H1 (cell line): ENCODE data around the gene NDUFB6. TPM values are rescaled to one million over a fixed set of nuclear protein-coding genes. Genes with fewer than 3 reads are reported as not detected.

Source experiments
- CTCF ChIA-PET: fragments of 300-600 bp; sonication (Branson Sonifier 250); formaldehyde crosslinking; loops from one replicate; lab custom pipeline; 2021; ENCODE audit not compliant: partially characterized antibody; lab: Charles Lee
- POLR2A ChIA-PET: fragments of 300-600 bp; sonication (Branson Sonifier 250); formaldehyde crosslinking; loops from one replicate; lab custom pipeline; 2021; ENCODE audit warnings: inconsistent platforms; ENCODE audit not compliant: partially characterized antibody; lab: Charles Lee
- DNase-seq, 2 experiments: peaks; one replicate each; pipeline versions ENCODE4 v3.0.0 to v3.0.0-alpha.2; 2010 to 2022; ENCODE audit warnings: low spot score in 2 of 2, low read depth in 1 of 2, mixed read lengths in 1 of 2
- FAIRE-seq: peaks from 2 replicates; lab custom pipeline; 2011; peaks lifted over from hg19 to GRCh38; lab: Jason Lieb, UNC
- H2AFZ ChIP-seq: 2 replicates; pipeline ENCODE4 v1.8.1; 2012; ENCODE audit warnings: low read length, inconsistent platforms
- H2AK5ac ChIP-seq: 2 replicates; pipeline ENCODE4 v1.6.1; 2013; ENCODE audit warnings: low read depth, low read length
- H2BK120ac ChIP-seq: replicated peaks from 2 replicates; pipeline ENCODE3; 2013; ENCODE audit warnings: low read depth, low read length, inconsistent platforms
- H2BK12ac ChIP-seq: 2 replicates; pipeline ENCODE4 v1.6.1; 2013; ENCODE audit warnings: low read depth, low read length
- H2BK15ac ChIP-seq: 2 replicates; pipeline ENCODE4 v1.6.1; 2013; ENCODE audit warnings: low read length
- H2BK20ac ChIP-seq: 2 replicates; pipeline ENCODE4 v1.6.1; 2013; ENCODE audit warnings: low read length
- H2BK5ac ChIP-seq: 2 replicates; pipeline ENCODE4 v1.6.1; 2013; ENCODE audit warnings: low read depth, low read length
- H3K14ac ChIP-seq: 2 replicates; pipeline ENCODE4 v1.6.1; 2013; ENCODE audit warnings: inconsistent platforms; ENCODE audit not compliant: insufficient read length
- H3K18ac ChIP-seq: 2 replicates; pipeline ENCODE4 v1.6.1; 2013; ENCODE audit warnings: low read length; ENCODE audit errors: extremely low read depth
- H3K23ac ChIP-seq: 2 replicates; pipeline ENCODE4 v1.6.1; 2013; ENCODE audit warnings: inconsistent platforms; ENCODE audit not compliant: insufficient read length
- H3K23me2 ChIP-seq: 2 replicates; pipeline ENCODE4 v1.6.1; 2013; ENCODE audit warnings: low read depth, low read length
- H3K27ac ChIP-seq: 2 replicates; pipeline ENCODE4 v1.6.1; 2011; ENCODE audit warnings: low read depth, low read length, inconsistent platforms
- H3K27me3 ChIP-seq, 4 experiments: replicated peaks in 1 of 4; 1 replicate in 1 of 4; 2 replicates in 3 of 4; pipeline versions ENCODE4 v1.6.1 to v1.8.1; 2011 to 2013; ENCODE audit warnings: low read length in 3 of 4, mild to moderate bottlenecking in 3 of 4, inconsistent platforms in 2 of 4, mixed read lengths in 2 of 4, moderate library complexity in 1 of 4; ENCODE audit not compliant: control insufficient read depth in 3 of 4, insufficient read depth in 3 of 4; ENCODE audit errors: extremely low read depth in 1 of 4
- H3K36me3 ChIP-seq, 4 experiments: 2 replicates each; pipeline versions ENCODE4 v1.6.1 to v1.8.1; 2011 to 2013; ENCODE audit warnings: mild to moderate bottlenecking in 4 of 4, low read length in 3 of 4, moderate library complexity in 2 of 4, control low read depth in 1 of 4, inconsistent platforms in 1 of 4; ENCODE audit not compliant: insufficient read depth in 4 of 4, control insufficient read depth in 2 of 4
- H3K4ac ChIP-seq: replicated peaks from 2 replicates; pipeline ENCODE3; 2013; ENCODE audit warnings: low read length, low read depth, mixed read lengths, inconsistent platforms; ENCODE audit not compliant: insufficient read length
- H3K4me1 ChIP-seq, 4 experiments: replicated peaks in 1 of 4; 1 replicate in 1 of 4; 2 replicates in 3 of 4; pipeline versions ENCODE4 v1.6.1 to v1.8.1; 2011 to 2013; ENCODE audit warnings: low read length in 3 of 4, inconsistent platforms in 2 of 4, mixed read lengths in 1 of 4; ENCODE audit not compliant: insufficient read depth in 4 of 4, control insufficient read depth in 3 of 4
- H3K4me2 ChIP-seq, 2 experiments: 2 replicates each; pipeline versions ENCODE4 v1.6.1 to v1.8.1; 2011 to 2013; ENCODE audit warnings: low read depth in 2 of 2, low read length in 2 of 2, control low read depth in 1 of 2, inconsistent platforms in 1 of 2, mild to moderate bottlenecking in 1 of 2; ENCODE audit not compliant: insufficient read depth in 1 of 2
- H3K4me3 ChIP-seq, 4 experiments: fragments of 200-600, 300-600 bp in 1 of 4; sonication (generic), shearing (Covaris generic), sonication (Bioruptor Twin) in 1 of 4; 2 replicates each; pipeline versions ENCODE4 v1.5.1 to v1.8.1; 2011 to 2016; ENCODE audit warnings: low read length in 4 of 4, low read depth in 3 of 4, control low read depth in 2 of 4, inconsistent platforms in 2 of 4, mild to moderate bottlenecking in 2 of 4, mixed read lengths in 1 of 4, moderate library complexity in 1 of 4; ENCODE audit not compliant: insufficient read depth in 2 of 4; ENCODE audit errors: extremely low read depth in 1 of 4
- H3K56ac ChIP-seq: replicated peaks from 2 replicates; pipeline ENCODE3; 2013; ENCODE audit warnings: low read depth, mild to moderate bottlenecking, mixed read lengths, low read length, inconsistent platforms; ENCODE audit not compliant: insufficient read length
- H3K79me1 ChIP-seq: 2 replicates; pipeline ENCODE4 v1.6.1; 2013; ENCODE audit warnings: low read depth, low read length, control low read depth
- H3K79me2 ChIP-seq, 2 experiments: 2 replicates each; pipeline versions ENCODE4 v1.6.1 to v1.8.1; 2012 to 2013; ENCODE audit warnings: low read length in 2 of 2, mild to moderate bottlenecking in 2 of 2, inconsistent platforms in 1 of 2; ENCODE audit not compliant: insufficient read depth in 2 of 2, control insufficient read depth in 1 of 2
- H3K9ac ChIP-seq, 4 experiments: replicated peaks in 1 of 4; 1 replicate in 1 of 4; 2 replicates in 3 of 4; pipeline versions ENCODE4 v1.6.1 to v1.8.1; 2011 to 2013; ENCODE audit warnings: low read depth in 3 of 4, low read length in 3 of 4, control low read depth in 2 of 4, mild to moderate bottlenecking in 2 of 4, moderate library complexity in 2 of 4, inconsistent platforms in 1 of 4; ENCODE audit errors: extremely low read depth in 1 of 4
- H3K9me3 ChIP-seq, 2 experiments: 2 replicates each; pipeline versions ENCODE4 v1.6.1 to v1.8.1; 2012 to 2013; ENCODE audit warnings: mild to moderate bottlenecking in 2 of 2, moderate library complexity in 2 of 2, control low read depth in 1 of 2, inconsistent platforms in 1 of 2, low read depth in 1 of 2, low read length in 1 of 2, mixed read lengths in 1 of 2; ENCODE audit not compliant: insufficient read depth in 2 of 2
- H4K20me1 ChIP-seq, 2 experiments: replicated peaks in 1 of 2; 2 replicates each; pipeline versions ENCODE3 to v1.8.1; 2011 to 2013; ENCODE audit warnings: inconsistent platforms in 2 of 2, low read length in 2 of 2, mild to moderate bottlenecking in 1 of 2; ENCODE audit not compliant: insufficient read depth in 2 of 2, control insufficient read depth in 1 of 2
- H4K5ac ChIP-seq: 2 replicates; pipeline ENCODE4 v1.6.1; 2013; ENCODE audit warnings: low read length, low read depth, mixed read lengths, inconsistent platforms; ENCODE audit not compliant: insufficient read length
- H4K8ac ChIP-seq: 2 replicates; pipeline ENCODE4 v1.8.0; 2013; ENCODE audit warnings: mild to moderate bottlenecking, moderate library complexity, low read length, inconsistent platforms; ENCODE audit not compliant: insufficient read depth; ENCODE audit errors: extremely low read depth
- H4K91ac ChIP-seq: replicated peaks from 2 replicates; pipeline ENCODE3; 2013; ENCODE audit warnings: low read length, mixed read lengths, inconsistent platforms; ENCODE audit not compliant: insufficient read length
- ASH2L ChIP-seq: fragments of 200-600, 300-600 bp; sonication (generic); IDR thresholded peaks from one replicate; pipeline ENCODE4 v1.7.1; 2017; ENCODE audit warnings: low read length
- FOSL1 ChIP-seq: IDR thresholded peaks from 2 replicates; pipeline ENCODE4 v1.6.1; 2011; ENCODE audit warnings: mild to moderate bottlenecking, low read depth, low read length, moderate library complexity; ENCODE audit not compliant: insufficient read depth
- HDAC6 ChIP-seq: IDR thresholded peaks from one replicate; pipeline ENCODE4 v1.7.1; 2012; ENCODE audit warnings: low read depth, mild to moderate bottlenecking, inconsistent platforms, low read length, moderate library complexity
- WGBS, 2 experiments: shearing (Covaris generic) in 1 of 2; methylation state at CpG; one replicate each; pipeline versions ENCODE4 v1.1.6 to v1.1.7; 2013 to 2015; ENCODE audit warnings: low lambda C conversion rate in 2 of 2, mixed read lengths in 2 of 2, inconsistent platforms in 1 of 2, low coverage in 1 of 2, missing lambda C conversion rate in 1 of 2; ENCODE audit not compliant: insufficient replicate concordance in 2 of 2, insufficient coverage in 1 of 2, insufficient read length in 1 of 2; ENCODE audit errors: extremely low coverage in 1 of 2, missing lambda C conversion rate in 1 of 2; 5-methylcytosine and 5-hydroxymethylcytosine counted together
- polyA plus RNA-seq, 7 experiments: library from polyadenylated mRNA; depleted of rRNA in 3 of 7; stranded (reverse) in 5 of 7; unstranded in 2 of 7; fragments of >200 nt in 5 of 7; fragments of 200-250 nt in 2 of 7; gene quantifications; 1 replicate in 5 of 7; 2 replicates in 1 of 7; 4 replicates in 1 of 7; pipeline versions ENCODE4 v1.2.1 to v1.2.3, GENCODE V29; 2011 to 2013; ENCODE audit warnings: missing spikeins in 2 of 7, mixed read lengths in 2 of 7
- total RNA-seq: library from RNA; stranded (reverse); fragmentation: NEBNext Ultra II Directional; extraction: Animal tissue kit (Norgen Biotek cat#: 25700); gene quantifications from 2 replicates; pipeline ENCODE4 v1.2.1, GENCODE V29; 2021

The NDUFB6 gene
- total and polyA plus RNA-seq, 2 of the 8 experiments (the other 6 are each of a cell fraction or from before 2014, with no cell fraction given) = 55.8 to 61.4 TPM

- Histone ChIP-seq H2BK12ac (no peak overlapping the region), H3K9me3 (no peaks in the 10 kb centered on the region; a peak in 1 of 4 replicates), H3K27me3 (no peaks in the 10 kb centered on the region), H4K91ac (no peak overlapping the region), H3K4me3 (no peak overlapping the region), H3K27ac (no peak overlapping the region)
- DNase-seq = no peak
- no peak for TF ChIP-seq HDAC6
- TF ChIP-seq ASH2L = no peak
- no peak for TF ChIP-seq FOSL1
- TF ChIP-seq, all 59 proteins: peak for 0
- no peak overlapping the region for H3K9ac ChIP-seq
- no peak overlapping the region for H2BK15ac ChIP-seq
- no peak overlapping the region for H3K4ac ChIP-seq
- H3K79me1 ChIP-seq = no peaks in the 10 kb centered on the region
- no peaks in the 10 kb centered on the region for H3K79me2 ChIP-seq
- no peak overlapping the region for H2BK20ac ChIP-seq
- H3K36me3 ChIP-seq = no peaks in the 10 kb centered on the region
- H3K56ac ChIP-seq = no peak overlapping the region
- no peak overlapping the region; the same call in 1 of the 2 replicates for H3K18ac ChIP-seq
- no peak overlapping the region for H4K5ac ChIP-seq
- no peaks in the 10 kb centered on the region for H4K20me1 ChIP-seq
- no peak overlapping the region for H2AK5ac ChIP-seq
- CTCF ChIA-PET = interaction anchor here (0.6 to 1.1 kb wide), 4 partner anchors 10 to 367 kb away, joined by 3 read pairs; no protein-coding TSS in a partner anchor
- no peak overlapping the region for H2BK5ac ChIP-seq
- no peak for FAIRE-seq
- no peaks in the 10 kb centered on the region for H3K23me2 ChIP-seq
- 89% methylated on average over 5 of the region's 5 CpGs; no CpG with 5 or more reads in 1 of the 2 experiments for WGBS, 2 experiments
- H4K8ac ChIP-seq = no peak overlapping the region
- no peak overlapping the region for H3K14ac ChIP-seq
- H3K4me2 ChIP-seq = no peak overlapping the region
- H2BK120ac ChIP-seq = no peak overlapping the region
- no peak overlapping the region for H2AFZ ChIP-seq
- H3K4me1 ChIP-seq = no peaks in the 10 kb centered on the region
- H3K23ac ChIP-seq = no peak overlapping the region
- POLR2A ChIA-PET = no interaction called here
Observed at GRCh38 chr9:32618261-32618660, 45.3 kb upstream of the NDUFB6 start.
